Smooth muscle cell (in vitro differentiated cells): Measurements from ENCODE around the gene POLRMT. TPM values are rescaled to one million over a fixed set of nuclear protein-coding genes. Genes with fewer than 3 reads are reported as not detected.

Experiments used
- DNase-seq: peaks from one replicate; lab custom pipeline; 2025; ENCODE audit not compliant: unreplicated experiment; lab: John Stamatoyannopoulos, UW
- H2AFZ ChIP-seq: fragments of 200-600 bp; sonication (generic); 2 replicates; pipeline ENCODE4 v1.6.0; 2016; ENCODE audit warnings: antibody characterized with exemption, low read depth, mild to moderate bottlenecking
- H3F3A ChIP-seq: fragments of 200-600 bp; sonication (generic); 2 replicates; pipeline ENCODE4 v1.6.0; 2017; ENCODE audit warnings: antibody characterized with exemption, low read depth
- H3K27ac ChIP-seq: fragments of 200-600 bp; sonication (generic); 2 replicates; pipeline ENCODE4 v1.5.1; 2016; ENCODE audit warnings: low read depth, mild to moderate bottlenecking
- H3K27me3 ChIP-seq: fragments of 200-600 bp; sonication (generic); 2 replicates; pipeline ENCODE4 v1.6.1; 2016; ENCODE audit warnings: low read depth, mild to moderate bottlenecking
- H3K36me3 ChIP-seq: fragments of 200-600 bp; sonication (generic); 2 replicates; pipeline ENCODE4 v1.5.1; 2016; ENCODE audit warnings: low read depth
- H3K4me1 ChIP-seq: fragments of 200-600 bp; sonication (generic); 2 replicates; pipeline ENCODE4 v1.5.1; 2016; ENCODE audit warnings: low read depth
- H3K4me2 ChIP-seq: fragments of 200-600 bp; sonication (generic); 2 replicates; pipeline ENCODE4 v1.6.0; 2016; ENCODE audit warnings: mild to moderate bottlenecking
- H3K4me3 ChIP-seq: fragments of 200-600 bp; sonication (generic); 2 replicates; pipeline ENCODE4 v1.5.1; 2016; ENCODE audit warnings: mild to moderate bottlenecking
- H3K79me2 ChIP-seq: fragments of 200-600 bp; sonication (generic); 2 replicates; pipeline ENCODE4 v1.6.0; 2016; ENCODE audit warnings: low read depth, mild to moderate bottlenecking
- H3K9ac ChIP-seq: fragments of 200-600 bp; sonication (generic); 2 replicates; pipeline ENCODE4 v1.6.0; 2016; ENCODE audit warnings: low read depth
- H3K9me3 ChIP-seq: fragments of 200-600 bp; sonication (generic); replicated peaks from 2 replicates; pipeline ENCODE4 v1.5.1; 2016; ENCODE audit warnings: low read depth
- H4K20me1 ChIP-seq: fragments of 200-600 bp; sonication (generic); 2 replicates; pipeline ENCODE4 v1.6.0; 2016; ENCODE audit warnings: low read depth
- CTCF ChIP-seq: fragments of 200-600 bp; sonication (generic); IDR thresholded peaks from 2 replicates; pipeline ENCODE4 v1.5.1; 2017; ENCODE audit warnings: borderline replicate concordance, mild to moderate bottlenecking, antibody characterized with exemption; ENCODE audit not compliant: insufficient read depth, poor library complexity, severe bottlenecking
- WGBS: methylation state at CpG from one replicate; pipeline ENCODE4 v1.1.7; 2016; ENCODE audit warnings: low lambda C conversion rate; 5-methylcytosine and 5-hydroxymethylcytosine counted together
- polyA plus RNA-seq: library from polyadenylated mRNA; unstranded; fragments of >200 nt; fragmentation: Nextera tagmentation; extraction: Ambion mirVana; gene quantifications from 2 replicates; pipeline ENCODE4 v1.2.1, GENCODE V29; 2016
- total RNA-seq: library from RNA; depleted of rRNA; stranded (reverse); fragments of >200 nt; gene quantifications from 2 replicates; pipeline ENCODE4 v1.2.3, GENCODE V29; 2014

Gene POLRMT
- total and polyA plus RNA-seq, 2 experiments from 2014 or later = 23.8 to 74.2 TPM

GRCh38 chr19:570937-571565, 62.3 kb downstream of the POLRMT start:
- Histone ChIP-seq H3K27me3 (no peaks in the 10 kb centered on the region), H3K4me1 (peaks cover 14% of the 10 kb centered on the region), H3K27ac (peak overlapping the region; percentile 81), H3K4me3 (peak overlapping the region; percentile 99), H3K36me3 (no peaks in the 10 kb centered on the region), H3F3A (peaks cover 15% of the 10 kb centered on the region), H2AFZ (peak overlapping the region; percentile 74), H3K79me2 (peaks cover 36% of the 10 kb centered on the region), H3K9me3 (no peaks in the 10 kb centered on the region), H3K9ac (peak overlapping the region; percentile 21), H4K20me1 (peaks cover 32% of the 10 kb centered on the region), H3K4me2 (peak overlapping the region; percentile 93)
- no peak for DNase-seq
- no peak for TF ChIP-seq CTCF
- WGBS = 5% methylated on average over 45 of the region's 45 CpGs

- TF ChIP-seq CTCF = no peak
- H3K36me3 ChIP-seq = no peaks in the 10 kb centered on the region
- H4K20me1 ChIP-seq = peaks cover 25% of the 10 kb centered on the region
- H3K4me1 ChIP-seq = peaks cover 9% of the 10 kb centered on the region
- peaks cover 28% of the 10 kb centered on the region for H3K79me2 ChIP-seq
- no peaks in the 10 kb centered on the region for H3K9me3 ChIP-seq
- H3K27ac ChIP-seq = no peak overlapping the region
- H3K4me3 ChIP-seq = no peak overlapping the region
- H3F3A ChIP-seq = peaks cover 15% of the 10 kb centered on the region
- H3K4me2 ChIP-seq = no peak overlapping the region
- H2AFZ ChIP-seq = no peak overlapping the region
- H3K27me3 ChIP-seq = no peaks in the 10 kb centered on the region
- WGBS = 91% methylated on average over 18 of the region's 25 CpGs
- no peak overlapping the region for H3K9ac ChIP-seq
- DNase-seq = no peak
These were observed 63.1 kb downstream of the POLRMT start for GRCh38 chr19:570251-570686.

- no peaks in the 10 kb centered on the region for H3K4me1 ChIP-seq
- H3K4me3 ChIP-seq = no peak overlapping the region
These were observed 65.9 kb downstream of the POLRMT start for GRCh38 chr19:567296-567900.

More at GRCh38 chr19:567296-567900, 65.9 kb downstream of the POLRMT start:
- no peaks in the 10 kb centered on the region for H3K79me2 ChIP-seq
- TF ChIP-seq CTCF = no peak
- H3F3A ChIP-seq = peaks cover 11% of the 10 kb centered on the region
- no peak for DNase-seq
- H3K9me3 ChIP-seq = no peaks in the 10 kb centered on the region
- H3K36me3 ChIP-seq = no peaks in the 10 kb centered on the region
- H3K9ac ChIP-seq = no peak overlapping the region
- peak overlapping the region; percentile 54 for H3K4me2 ChIP-seq
- H3K27ac ChIP-seq = peak overlapping the region; percentile 67
- H2AFZ ChIP-seq = no peak overlapping the region
- WGBS = 68% methylated on average over 14 of the region's 22 CpGs
- H4K20me1 ChIP-seq = no peaks in the 10 kb centered on the region
- H3K27me3 ChIP-seq = no peaks in the 10 kb centered on the region

Other genes with a start within 250 kb of the POLRMT start
- 0.63 and 1.7 TPM in 2 replicates for gene C2CD4C, start 224.4 kb downstream of the POLRMT start, total RNA-seq
- 3.7 and 3.8 TPM in 2 replicates for gene C2CD4C, start 224.4 kb downstream of the POLRMT start, polyA plus RNA-seq
- 10.8 and 15.6 TPM in 2 replicates for gene SHC2, start 172.5 kb downstream of the POLRMT start, total RNA-seq
- gene SHC2, start 172.5 kb downstream of the POLRMT start, polyA plus RNA-seq = 29.3 and 34.5 TPM in 2 replicates
- gene MADCAM1, start 137.1 kb downstream of the POLRMT start, total RNA-seq = not detected in 2 replicates
- gene MADCAM1, start 137.1 kb downstream of the POLRMT start, polyA plus RNA-seq = 0.24 TPM in 1 of 2 replicates, not detected in the other
- gene TPGS1, start 126.0 kb downstream of the POLRMT start, total RNA-seq = 14.6 and 20.5 TPM in 2 replicates
- 49.3 and 51.3 TPM in 2 replicates for gene TPGS1, start 126.0 kb downstream of the POLRMT start, polyA plus RNA-seq
- 67.7 and 72.7 TPM in 2 replicates for gene CDC34, start 101.8 kb downstream of the POLRMT start, total RNA-seq
- 151 and 159 TPM in 2 replicates for gene CDC34, start 101.8 kb downstream of the POLRMT start, polyA plus RNA-seq
- gene GZMM, start 89.5 kb downstream of the POLRMT start, total RNA-seq = not detected in 2 replicates
- 0.23 and 0.64 TPM in 2 replicates for gene GZMM, start 89.5 kb downstream of the POLRMT start, polyA plus RNA-seq
- 431 and 469 TPM in 2 replicates for gene BSG, start 60.9 kb downstream of the POLRMT start, total RNA-seq
- gene BSG, start 60.9 kb downstream of the POLRMT start, polyA plus RNA-seq = 971 and 1,057 TPM in 2 replicates
- 0.27 and 0.81 TPM in 2 replicates for gene HCN2, start 43.7 kb downstream of the POLRMT start, total RNA-seq
- 0.12 and 0.49 TPM in 2 replicates for gene HCN2, start 43.7 kb downstream of the POLRMT start, polyA plus RNA-seq
- not detected in 2 replicates for gene FGF22, start 6.3 kb upstream of the POLRMT start, total RNA-seq
- 0.18 TPM in 2 replicates for gene FGF22, start 6.3 kb upstream of the POLRMT start, polyA plus RNA-seq
- 19.8 and 24.6 TPM in 2 replicates for gene RNF126, start 29.7 kb upstream of the POLRMT start, total RNA-seq
- 55.7 and 60.4 TPM in 2 replicates for gene RNF126, start 29.7 kb upstream of the POLRMT start, polyA plus RNA-seq
- gene FSTL3, start 42.9 kb upstream of the POLRMT start, total RNA-seq = 117 and 132 TPM in 2 replicates
- gene FSTL3, start 42.9 kb upstream of the POLRMT start, polyA plus RNA-seq = 153 and 172 TPM in 2 replicates
- not detected in 2 replicates for gene PRSS57, start 61.9 kb upstream of the POLRMT start, total RNA-seq
- not detected in 2 replicates for gene PRSS57, start 61.9 kb upstream of the POLRMT start, polyA plus RNA-seq
- 11.1 and 17.1 TPM in 2 replicates for gene PALM, start 75.4 kb upstream of the POLRMT start, total RNA-seq
- 16.6 and 21.3 TPM in 2 replicates for gene PALM, start 75.4 kb upstream of the POLRMT start, polyA plus RNA-seq
- gene MISP, start 117.6 kb upstream of the POLRMT start, total RNA-seq = 1.7 and 10.2 TPM in 2 replicates
- 1.2 and 8.0 TPM in 2 replicates for gene MISP, start 117.6 kb upstream of the POLRMT start, polyA plus RNA-seq
- 123 and 167 TPM in 2 replicates for gene PTBP1, start 163.9 kb upstream of the POLRMT start, total RNA-seq
- gene PTBP1, start 163.9 kb upstream of the POLRMT start, polyA plus RNA-seq = 226 and 238 TPM in 2 replicates
- 6.5 and 10.7 TPM in 2 replicates for gene PLPPR3, start 188.4 kb upstream of the POLRMT start, total RNA-seq
- 13.7 and 14.7 TPM in 2 replicates for gene PLPPR3, start 188.4 kb upstream of the POLRMT start, polyA plus RNA-seq
- gene AZU1, start 194.3 kb upstream of the POLRMT start, total RNA-seq = 0.45 and 8.0 TPM in 2 replicates
- gene AZU1, start 194.3 kb upstream of the POLRMT start, polyA plus RNA-seq = 0.32 and 2.2 TPM in 2 replicates
- not detected in 2 replicates for gene PRTN3, start 207.5 kb upstream of the POLRMT start, total RNA-seq
- not detected in 2 replicates for gene PRTN3, start 207.5 kb upstream of the POLRMT start, polyA plus RNA-seq
- gene ELANE, start 218.8 kb upstream of the POLRMT start, total RNA-seq = not detected in 2 replicates
- gene ELANE, start 218.8 kb upstream of the POLRMT start, polyA plus RNA-seq = not detected in 2 replicates
- gene CFD, start 226.1 kb upstream of the POLRMT start, total RNA-seq = not detected in 2 replicates
- 0.34 and 1.9 TPM in 2 replicates for gene CFD, start 226.1 kb upstream of the POLRMT start, polyA plus RNA-seq